PFSK-1 (cell line): ENCODE results near the gene FRMPD4.

Source experiments
- FOXP2 ChIP-seq: optimal IDR thresholded peaks from 2 replicates; pipeline ENCODE3; 2011; ENCODE audit warnings: borderline replicate concordance, control low read depth, inconsistent platforms; ENCODE audit not compliant: insufficient read depth; ENCODE audit errors: extremely low read length, extremely low read depth
- POLR2AphosphoS5 ChIP-seq: IDR thresholded peaks from 2 replicates; pipeline ENCODE4 v1.6.1; 2012; ENCODE audit warnings: low read depth, mild to moderate bottlenecking, control low read depth, low read length, moderate library complexity
- TAF1 ChIP-seq: IDR thresholded peaks from 2 replicates; pipeline ENCODE4 v1.6.1; 2012; ENCODE audit warnings: low read length, control low read depth, borderline replicate concordance; ENCODE audit not compliant: insufficient read depth
- TF ChIP-seq, protein P1 (sequence below), 2 experiments: IDR thresholded peaks; 2 replicates each; pipeline versions ENCODE4 v1.6.1 to v1.8.0; 2011 to 2012; ENCODE audit warnings: low read depth in 2 of 2, low read length in 2 of 2, control low read depth in 1 of 2, inconsistent platforms in 1 of 2, mild to moderate bottlenecking in 1 of 2, moderate library complexity in 1 of 2; ENCODE audit not compliant: insufficient read depth in 1 of 2

DNA sequence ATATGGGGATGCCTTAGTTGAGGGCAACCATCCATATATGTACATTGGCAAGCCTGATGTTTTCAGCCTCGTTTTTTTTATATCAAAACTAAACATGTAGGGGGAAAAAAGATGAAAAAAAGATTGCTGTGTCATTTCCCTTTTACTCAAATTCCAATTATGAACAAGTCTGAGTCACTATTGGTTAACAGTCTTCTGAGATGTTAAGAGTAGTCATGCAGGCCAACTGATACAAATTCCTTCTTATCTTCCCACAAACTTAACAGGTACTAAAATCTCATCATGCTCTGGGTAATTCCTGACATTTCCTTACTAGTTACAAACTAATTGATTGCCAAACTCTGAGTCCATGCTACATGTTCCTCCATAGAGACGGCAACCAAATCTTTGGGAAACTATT lies 222.1 kb downstream of the FRMPD4 start:
- no peak for TF ChIP-seq POLR2AphosphoS5
- TF ChIP-seq, protein P1, sequence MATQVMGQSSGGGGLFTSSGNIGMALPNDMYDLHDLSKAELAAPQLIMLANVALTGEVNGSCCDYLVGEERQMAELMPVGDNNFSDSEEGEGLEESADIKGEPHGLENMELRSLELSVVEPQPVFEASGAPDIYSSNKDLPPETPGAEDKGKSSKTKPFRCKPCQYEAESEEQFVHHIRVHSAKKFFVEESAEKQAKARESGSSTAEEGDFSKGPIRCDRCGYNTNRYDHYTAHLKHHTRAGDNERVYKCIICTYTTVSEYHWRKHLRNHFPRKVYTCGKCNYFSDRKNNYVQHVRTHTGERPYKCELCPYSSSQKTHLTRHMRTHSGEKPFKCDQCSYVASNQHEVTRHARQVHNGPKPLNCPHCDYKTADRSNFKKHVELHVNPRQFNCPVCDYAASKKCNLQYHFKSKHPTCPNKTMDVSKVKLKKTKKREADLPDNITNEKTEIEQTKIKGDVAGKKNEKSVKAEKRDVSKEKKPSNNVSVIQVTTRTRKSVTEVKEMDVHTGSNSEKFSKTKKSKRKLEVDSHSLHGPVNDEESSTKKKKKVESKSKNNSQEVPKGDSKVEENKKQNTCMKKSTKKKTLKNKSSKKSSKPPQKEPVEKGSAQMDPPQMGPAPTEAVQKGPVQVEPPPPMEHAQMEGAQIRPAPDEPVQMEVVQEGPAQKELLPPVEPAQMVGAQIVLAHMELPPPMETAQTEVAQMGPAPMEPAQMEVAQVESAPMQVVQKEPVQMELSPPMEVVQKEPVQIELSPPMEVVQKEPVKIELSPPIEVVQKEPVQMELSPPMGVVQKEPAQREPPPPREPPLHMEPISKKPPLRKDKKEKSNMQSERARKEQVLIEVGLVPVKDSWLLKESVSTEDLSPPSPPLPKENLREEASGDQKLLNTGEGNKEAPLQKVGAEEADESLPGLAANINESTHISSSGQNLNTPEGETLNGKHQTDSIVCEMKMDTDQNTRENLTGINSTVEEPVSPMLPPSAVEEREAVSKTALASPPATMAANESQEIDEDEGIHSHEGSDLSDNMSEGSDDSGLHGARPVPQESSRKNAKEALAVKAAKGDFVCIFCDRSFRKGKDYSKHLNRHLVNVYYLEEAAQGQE (IDR thresholded peaks at IDR 0.05; ENCODE audit: insufficient read depth in 1 of 2, low read depth in 2 of 2, low read length in 2 of 2): no peak
- no peak for TF ChIP-seq TAF1
- TF ChIP-seq FOXP2: no peak
